BLaER1 (cell line): ENCODE results near the gene NLGN2.
A peak's percentile ranks its signal among the peaks of the same experiment; 100 is the strongest.

Experiments
- H3K27ac ChIP-seq: shearing (Covaris generic); formaldehyde crosslinking; 2 replicates; pipeline ENCODE4 v1.8.1; 2022
- H3K27me3 ChIP-seq: shearing (Covaris generic); formaldehyde crosslinking; 2 replicates; pipeline ENCODE4 v1.8.1; 2022
- H3K36me3 ChIP-seq: shearing (Covaris generic); formaldehyde crosslinking; 2 replicates; pipeline ENCODE4 v1.8.1; 2022
- H3K4me1 ChIP-seq: shearing (Covaris generic); formaldehyde crosslinking; 2 replicates; pipeline ENCODE4 v1.8.1; 2022
- H3K4me2 ChIP-seq: shearing (Covaris generic); formaldehyde crosslinking; 2 replicates; pipeline ENCODE4 v1.8.1; 2022
- H3K4me3 ChIP-seq: shearing (Covaris generic); formaldehyde crosslinking; 2 replicates; pipeline ENCODE4 v1.8.1; 2022
- H3K9ac ChIP-seq: shearing (Covaris generic); formaldehyde crosslinking; 2 replicates; pipeline ENCODE4 v1.8.1; 2022
- H3K9me3 ChIP-seq: shearing (Covaris generic); formaldehyde crosslinking; 2 replicates; pipeline ENCODE4 v1.8.1; 2022
- H4K20me1 ChIP-seq: shearing (Covaris generic); formaldehyde crosslinking; 2 replicates; pipeline ENCODE4 v1.8.1; 2022
- Cebpa-rat ChIP-seq: shearing (Covaris generic); IDR thresholded peaks from 2 replicates; pipeline ENCODE4 v1.8.1; 2022

The NLGN2 gene

DNA sequence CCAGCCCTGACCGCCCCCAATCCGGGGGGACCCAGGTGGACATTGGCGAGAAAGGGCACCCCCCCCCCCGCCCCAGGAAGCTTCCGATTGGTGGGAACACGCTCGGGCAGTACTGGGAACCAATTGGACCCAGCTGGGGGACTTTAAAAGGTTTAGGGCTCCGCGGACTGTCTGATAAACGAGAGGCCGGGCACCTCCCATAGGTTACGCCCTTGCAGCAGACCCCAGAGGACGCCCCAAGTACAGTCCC lies 4.0 kb upstream of the NLGN2 start:
- H4K20me1 ChIP-seq, result peaks cover 8% of the 10 kb centered on the region; the same call in 1 of the 2 replicates
- H3K4me2 ChIP-seq, result peak overlapping the region; percentile 84
- peak overlapping the region; percentile 79 for H3K4me3 ChIP-seq
- H3K36me3 ChIP-seq, result peaks cover 5% of the 10 kb centered on the region
- H3K9ac ChIP-seq, result peak overlapping the region; percentile 84
- no peaks in the 10 kb centered on the region for H3K27me3 ChIP-seq
- H3K27ac ChIP-seq, result peak overlapping the region; percentile 82
- no peaks in the 10 kb centered on the region for H3K9me3 ChIP-seq
- no peak for TF ChIP-seq Cebpa-rat
- peaks cover 30% of the 10 kb centered on the region for H3K4me1 ChIP-seq

DNA sequence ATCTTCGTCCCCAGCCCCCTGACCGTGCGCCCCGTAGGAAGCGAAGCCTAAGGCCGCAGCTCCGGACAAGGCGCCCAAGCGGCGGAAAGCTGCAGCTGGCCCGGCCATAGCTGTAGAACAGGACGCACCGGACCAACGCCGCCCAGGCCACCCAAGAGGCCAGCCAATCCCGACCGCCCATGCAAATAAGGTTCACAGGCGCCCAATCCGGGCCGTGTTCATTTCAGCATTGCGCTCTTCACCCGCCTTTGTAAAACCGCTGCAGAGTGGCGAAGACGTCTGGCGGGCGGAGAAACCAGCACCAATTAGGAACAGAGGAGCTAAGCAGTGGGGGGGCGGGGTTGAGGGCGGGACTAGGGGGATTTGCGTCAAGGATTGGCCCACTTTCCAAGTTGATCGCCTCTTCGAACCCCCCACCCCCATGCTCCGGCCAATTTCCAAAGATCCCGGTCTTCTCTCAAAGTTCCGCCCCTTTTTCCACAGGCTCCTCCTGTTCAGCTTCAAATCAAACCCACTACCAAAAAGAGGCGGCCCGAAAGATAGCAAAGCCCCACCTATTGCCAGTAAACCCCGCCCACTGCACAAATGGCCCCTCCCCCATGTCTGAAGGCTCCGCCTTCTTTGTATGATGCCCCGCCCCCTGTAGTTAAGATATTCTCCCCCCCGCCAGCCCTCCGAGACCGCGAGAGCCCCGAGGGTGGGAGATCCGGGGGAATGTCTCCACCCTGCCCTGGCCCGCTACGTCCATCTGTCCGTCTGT lies 3.5 kb upstream of the NLGN2 start, which contains the start of gene TMEM256:
TSS of gene TMEM256 (minus strand) at position 121 of the 760 bp plus-strand sequence. CDS start at position 108, 13 bp downstream.
- Histone ChIP-seq H4K20me1 (peaks cover 8% of the 10 kb centered on the region; the same call in 1 of the 2 replicates), H3K4me2 (peak within 1 kb of the TSS; percentile 98), H3K27ac (peak within 1 kb of the TSS; percentile 82), H3K9me3 (no peaks in the 10 kb centered on the region), H3K36me3 (peaks cover 10% of the 10 kb centered on the region), H3K9ac (peak within 1 kb of the TSS; percentile 86), H3K27me3 (no peaks in the 10 kb centered on the region), H3K4me3 (peak within 1 kb of the TSS; percentile 79), H3K4me1 (peaks cover 30% of the 10 kb centered on the region)
- TF ChIP-seq Cebpa-rat, result no peak

DNA sequence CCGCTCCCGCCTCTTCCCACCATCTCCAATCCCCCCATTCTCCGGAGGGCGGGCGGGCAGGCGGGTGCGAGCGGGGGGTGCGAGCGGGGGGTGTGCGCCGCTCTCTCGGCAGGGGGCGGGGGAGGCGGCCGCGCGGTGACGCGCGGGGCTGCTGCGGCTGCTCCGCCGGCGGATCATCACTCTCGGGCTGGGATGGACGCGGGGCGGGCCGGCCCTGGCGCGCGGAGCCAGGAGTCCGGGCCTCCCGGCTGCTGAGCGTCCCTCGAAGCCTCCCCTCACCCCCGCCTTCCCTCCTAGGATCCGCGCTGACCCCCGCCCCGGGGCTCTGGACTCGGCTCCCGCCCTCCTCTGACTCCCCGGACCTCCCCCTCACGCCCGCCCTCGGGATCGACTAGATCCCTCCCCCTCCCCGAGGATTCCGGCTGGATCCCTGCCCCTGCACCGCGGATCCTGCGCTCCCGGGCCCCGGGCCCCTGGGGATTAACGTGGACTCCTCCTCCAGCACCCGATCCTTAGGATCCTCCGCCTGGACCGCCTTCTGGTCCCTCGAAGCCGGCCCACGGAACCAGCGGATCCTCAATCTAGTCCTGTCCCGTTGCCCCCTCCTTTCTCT lies 2.8 kb upstream of the NLGN2 start:
- Histone ChIP-seq H3K9ac (peak overlapping the region; percentile 86), H3K36me3 (peaks cover 17% of the 10 kb centered on the region), H4K20me1 (peaks cover 8% of the 10 kb centered on the region; the same call in 1 of the 2 replicates), H3K4me1 (peaks cover 30% of the 10 kb centered on the region), H3K4me3 (peak overlapping the region; percentile 79), H3K27me3 (no peaks in the 10 kb centered on the region), H3K9me3 (no peaks in the 10 kb centered on the region), H3K4me2 (peak overlapping the region; percentile 98), H3K27ac (peak overlapping the region; percentile 75)
- no peak for TF ChIP-seq Cebpa-rat

DNA sequence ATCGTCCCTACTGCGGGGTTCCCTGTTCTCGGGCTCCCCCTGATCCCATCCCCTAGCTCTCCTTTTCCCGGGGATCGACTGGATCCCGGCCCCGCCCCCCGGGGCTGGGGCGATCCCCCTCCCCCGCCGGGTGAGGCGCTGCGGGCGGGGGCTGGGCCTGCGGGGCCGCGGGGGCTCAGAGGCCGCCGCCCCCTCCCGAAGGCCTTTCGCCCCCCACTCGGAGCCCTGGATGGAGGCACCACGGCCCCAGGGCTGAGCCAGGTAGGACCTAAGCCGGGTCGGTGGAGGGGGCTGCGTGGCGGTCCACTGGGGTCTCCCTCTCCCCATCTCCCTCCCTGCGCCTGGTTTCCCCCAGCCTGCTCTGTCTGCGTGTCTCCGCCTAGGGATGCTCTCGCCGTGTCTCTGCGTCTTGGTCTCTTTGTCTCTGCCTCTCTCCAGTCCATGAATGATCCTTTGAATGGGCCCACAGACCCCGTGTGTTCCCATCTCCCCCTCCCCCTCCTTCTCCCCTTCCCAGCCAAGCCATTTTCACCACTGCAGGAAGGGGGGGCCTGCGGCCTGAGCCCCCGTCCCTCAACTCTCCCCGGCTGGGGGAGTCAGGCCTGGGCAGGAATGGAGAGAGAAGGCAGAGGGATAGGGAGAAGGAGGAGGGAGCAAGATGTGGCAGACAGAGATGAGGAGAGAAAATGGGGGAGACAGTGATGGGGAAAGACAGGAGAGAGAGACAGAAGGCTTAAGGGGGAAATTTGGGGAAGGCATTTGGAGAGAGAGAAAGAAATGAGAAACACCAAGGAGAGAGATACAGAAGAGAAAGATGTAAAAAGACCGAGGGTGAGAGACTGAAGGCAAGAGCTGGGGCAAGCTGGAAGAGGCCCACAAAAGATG lies 2.1 kb upstream of the NLGN2 start:
- H3K4me2 ChIP-seq, result peak overlapping the region; percentile 98
- no peaks in the 10 kb centered on the region for H3K27me3 ChIP-seq
- H3K9ac ChIP-seq, result peak overlapping the region; percentile 86
- H3K4me1 ChIP-seq, result peaks cover 30% of the 10 kb centered on the region
- H3K4me3 ChIP-seq, result peak overlapping the region; percentile 79
- H4K20me1 ChIP-seq, result peaks cover 8% of the 10 kb centered on the region; the same call in 1 of the 2 replicates
- H3K27ac ChIP-seq, result peak overlapping the region; percentile 75
- H3K9me3 ChIP-seq, result no peaks in the 10 kb centered on the region
- H3K36me3 ChIP-seq, result peaks cover 24% of the 10 kb centered on the region
- no peak for TF ChIP-seq Cebpa-rat

DNA sequence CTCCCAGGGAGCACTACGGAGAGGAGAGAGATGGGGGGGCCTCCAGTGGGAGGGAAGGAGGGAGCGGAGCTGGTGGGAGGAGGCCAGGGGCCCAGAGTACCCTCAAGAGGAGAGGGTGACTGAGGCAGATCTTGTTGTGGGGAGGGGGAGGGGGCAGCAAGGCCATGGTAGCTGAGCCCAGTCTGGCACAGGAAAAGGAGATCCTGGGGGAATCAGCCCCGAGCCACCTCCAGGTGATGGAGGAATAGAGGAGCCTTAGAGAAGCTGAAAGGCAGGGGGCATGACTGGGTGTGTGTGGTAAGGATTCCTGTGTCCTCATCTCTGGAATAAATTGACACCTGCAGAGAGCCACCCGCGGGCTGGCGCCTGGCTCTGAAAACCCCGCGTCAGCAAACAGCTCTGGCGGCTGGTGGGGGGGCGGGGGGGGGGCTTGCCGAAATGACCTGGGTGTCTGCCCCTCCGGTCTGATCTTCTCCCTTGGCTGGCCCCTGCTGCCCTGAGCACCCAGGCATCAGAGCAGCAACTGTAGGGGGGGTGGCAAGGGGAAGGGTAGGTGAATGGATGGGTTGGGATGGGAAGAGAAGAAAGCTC lies 1.3 kb upstream of the NLGN2 start:
- Histone ChIP-seq H3K36me3 (peaks cover 27% of the 10 kb centered on the region), H3K27ac (no peak overlapping the region), H3K27me3 (no peaks in the 10 kb centered on the region), H3K4me2 (peak overlapping the region; percentile 98), H3K4me1 (peaks cover 30% of the 10 kb centered on the region), H4K20me1 (peaks cover 8% of the 10 kb centered on the region; the same call in 1 of the 2 replicates), H3K9me3 (no peaks in the 10 kb centered on the region), H3K9ac (peak overlapping the region; percentile 86; the same call in 1 of the 2 replicates), H3K4me3 (peak overlapping the region; percentile 79; the same call in 1 of the 2 replicates)
- no peak for TF ChIP-seq Cebpa-rat

DNA sequence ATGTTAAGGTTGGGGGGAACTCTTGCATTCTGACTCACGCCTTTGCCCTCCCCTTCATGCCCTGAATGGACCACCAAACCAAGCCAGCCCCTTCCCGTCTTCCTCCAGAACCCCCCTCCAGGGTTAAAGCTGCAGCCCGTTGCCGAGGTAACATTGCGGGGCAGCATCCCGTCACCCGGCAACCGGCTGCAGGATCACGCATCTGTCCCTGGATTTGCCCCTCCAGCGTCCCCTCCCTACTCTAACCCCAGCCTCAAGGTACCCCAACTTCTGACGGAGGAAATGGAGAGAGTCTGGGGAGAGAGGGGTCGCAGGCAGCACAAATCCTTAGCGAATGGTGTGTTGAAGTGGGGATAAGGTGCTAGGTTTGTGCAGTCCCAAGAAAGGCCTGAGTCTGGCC lies 563 bp upstream of the NLGN2 start:
- Histone ChIP-seq H3K9ac (no peak overlapping the region), H4K20me1 (peaks cover 8% of the 10 kb centered on the region; the same call in 1 of the 2 replicates), H3K27me3 (no peaks in the 10 kb centered on the region), H3K9me3 (no peaks in the 10 kb centered on the region), H3K4me3 (no peak overlapping the region), H3K4me2 (no peak overlapping the region), H3K27ac (no peak overlapping the region), H3K4me1 (peaks cover 30% of the 10 kb centered on the region), H3K36me3 (peaks cover 27% of the 10 kb centered on the region)
- TF ChIP-seq Cebpa-rat, result no peak

DNA sequence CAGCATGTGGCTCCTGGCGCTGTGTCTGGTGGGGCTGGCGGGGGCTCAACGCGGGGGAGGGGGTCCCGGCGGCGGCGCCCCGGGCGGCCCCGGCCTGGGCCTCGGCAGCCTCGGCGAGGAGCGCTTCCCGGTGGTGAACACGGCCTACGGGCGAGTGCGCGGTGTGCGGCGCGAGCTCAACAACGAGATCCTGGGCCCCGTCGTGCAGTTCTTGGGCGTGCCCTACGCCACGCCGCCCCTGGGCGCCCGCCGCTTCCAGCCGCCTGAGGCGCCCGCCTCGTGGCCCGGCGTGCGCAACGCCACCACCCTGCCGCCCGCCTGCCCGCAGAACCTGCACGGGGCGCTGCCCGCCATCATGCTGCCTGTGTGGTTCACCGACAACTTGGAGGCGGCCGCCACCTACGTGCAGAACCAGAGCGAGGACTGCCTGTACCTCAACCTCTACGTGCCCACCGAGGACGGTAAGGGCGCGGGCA lies 645 bp downstream of the NLGN2 start:
- H3K27ac ChIP-seq, result no peak overlapping the region
- no peaks in the 10 kb centered on the region for H4K20me1 ChIP-seq
- no peaks in the 10 kb centered on the region for H3K27me3 ChIP-seq
- no peak overlapping the region for H3K4me2 ChIP-seq
- H3K9ac ChIP-seq, result no peak overlapping the region
- H3K9me3 ChIP-seq, result no peaks in the 10 kb centered on the region
- H3K36me3 ChIP-seq, result peaks cover 27% of the 10 kb centered on the region
- no peak overlapping the region for H3K4me3 ChIP-seq
- peaks cover 29% of the 10 kb centered on the region for H3K4me1 ChIP-seq
- TF ChIP-seq Cebpa-rat, result no peak

DNA sequence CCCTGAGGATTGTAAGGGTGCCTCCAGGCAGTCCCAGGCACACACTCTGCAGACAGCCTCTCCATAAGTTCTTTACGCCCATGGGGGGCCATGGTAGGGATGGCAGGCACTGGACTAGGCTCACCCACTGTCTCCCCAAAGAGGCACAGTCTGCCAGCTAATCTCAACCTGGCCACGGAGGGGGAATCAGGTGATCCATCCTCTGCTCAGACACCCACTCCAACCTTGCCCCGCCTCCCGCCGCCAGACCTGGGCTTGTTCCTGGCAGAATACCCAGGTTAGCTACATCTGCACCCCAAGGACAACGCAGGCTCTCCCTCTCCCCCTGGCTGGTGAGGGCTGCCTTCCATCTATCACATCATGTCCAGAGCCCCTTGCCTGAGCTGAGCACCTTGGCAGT lies 1.2 kb downstream of the NLGN2 start:
- H3K9ac ChIP-seq, result no peak overlapping the region
- H3K4me3 ChIP-seq, result no peak overlapping the region
- no peaks in the 10 kb centered on the region for H3K27me3 ChIP-seq
- no peak for TF ChIP-seq Cebpa-rat
- H3K9me3 ChIP-seq, result no peaks in the 10 kb centered on the region
- H4K20me1 ChIP-seq, result no peaks in the 10 kb centered on the region
- no peak overlapping the region for H3K4me2 ChIP-seq
- H3K4me1 ChIP-seq, result peaks cover 35% of the 10 kb centered on the region
- H3K36me3 ChIP-seq, result peaks cover 27% of the 10 kb centered on the region
- no peak overlapping the region for H3K27ac ChIP-seq

DNA sequence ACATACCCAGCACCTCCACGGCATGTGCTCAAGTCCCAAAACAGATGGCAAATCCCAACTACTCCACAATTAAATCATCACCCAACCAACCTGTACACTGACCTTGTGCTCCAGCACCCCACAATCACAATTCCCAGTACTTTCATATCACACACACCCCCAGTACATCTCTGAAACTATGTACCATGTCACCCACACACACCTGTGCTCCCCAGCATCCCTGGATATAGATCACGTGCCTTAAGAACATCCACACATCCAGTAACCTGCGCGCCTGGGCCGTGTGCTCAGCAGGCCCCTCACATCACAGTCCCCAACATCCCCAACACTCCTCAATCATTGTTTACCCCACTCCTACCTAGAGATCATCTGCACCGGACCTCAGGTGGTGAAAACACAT lies 2.1 kb downstream of the NLGN2 start:
- no peaks in the 10 kb centered on the region for H3K27me3 ChIP-seq

More for the DNA sequence above, 2.1 kb downstream of the NLGN2 start:
- TF ChIP-seq Cebpa-rat, result no peak
- H3K27ac ChIP-seq, result no peak overlapping the region
- no peak overlapping the region for H3K9ac ChIP-seq
- H3K4me3 ChIP-seq, result no peak overlapping the region
- no peaks in the 10 kb centered on the region for H4K20me1 ChIP-seq
- H3K9me3 ChIP-seq, result no peaks in the 10 kb centered on the region
- H3K4me1 ChIP-seq, result peaks cover 37% of the 10 kb centered on the region
- no peak overlapping the region for H3K4me2 ChIP-seq
- H3K36me3 ChIP-seq, result peaks cover 31% of the 10 kb centered on the region
